Right ventricle myocardium superior (tissue), 1 donor: ENCODE measurements around the gene OR52A1. TPM values are rescaled to one million over a fixed set of nuclear protein-coding genes. Genes with fewer than 3 reads are reported as not detected.
"Not testable (repeated sequence)": the region's sequence is repeated elsewhere in the genome, so short reads cannot be mapped to it uniquely, and the experiment has no call there.

Experiments used
- ATAC-seq: fragments of 200-7000 bp; cut with Tn5 transposase; one replicate; pipeline ENCODE4 v1.9.1; 2020; ENCODE audit warnings: mild to moderate bottlenecking; ENCODE audit not compliant: poor library complexity
- DNase-seq: peaks from one replicate; pipeline ENCODE4 v3.0.0-alpha.2; 2020
- intact Hi-C: fragments of 100-400 bp; cut with DNase I; formaldehyde crosslinking; loops from one replicate; pipeline ENCODE4 v1.11.2; 2022
- long read RNA-seq: library from polyadenylated mRNA; unstranded; transcript quantifications from one replicate; pipeline ENCODE4 v2.0.0, GENCODE V29; 2021
- total RNA-seq: library from RNA; stranded (reverse); fragmentation: NEBNext Ultra II Directional; extraction: Animal tissue kit (Norgen Biotek cat#: 25700); gene quantifications from one replicate; pipeline ENCODE4 v1.2.1, GENCODE V29; 2021
- donor health status: DM: no; HTN: yes; CAD: no; lungs with severe emphysema.

Gene OR52A1
- not detected for total RNA-seq
- long read RNA-seq: 0 reads

DNA sequence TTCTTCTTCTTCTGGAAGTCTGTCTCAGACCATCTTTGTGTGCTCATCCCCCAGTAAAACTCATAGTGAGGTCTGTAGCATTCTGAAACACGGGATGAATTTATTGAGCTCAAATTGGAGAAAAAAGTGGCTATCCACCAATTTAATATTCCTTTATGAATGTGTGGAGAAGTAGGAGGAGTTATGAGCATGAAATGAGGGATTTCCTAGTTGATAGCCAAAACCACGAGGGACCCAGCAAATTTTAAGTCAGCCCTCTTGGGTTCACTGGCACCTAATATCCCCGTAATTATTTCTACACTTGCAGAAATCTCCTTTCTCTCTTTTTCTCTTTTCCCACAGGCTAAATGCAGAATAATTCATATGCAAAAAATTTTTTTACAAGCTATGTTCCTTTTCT is at the start of gene OR52A1:
Gene OR52A1, minus strand, starts transcription at position 101 of the 400 bp plus-strand sequence. CDS start 2,388 bp downstream, outside the sequence.
- intact Hi-C loops: no loop called here
- ATAC-seq (no peak), DNase-seq (no peak)

DNA sequence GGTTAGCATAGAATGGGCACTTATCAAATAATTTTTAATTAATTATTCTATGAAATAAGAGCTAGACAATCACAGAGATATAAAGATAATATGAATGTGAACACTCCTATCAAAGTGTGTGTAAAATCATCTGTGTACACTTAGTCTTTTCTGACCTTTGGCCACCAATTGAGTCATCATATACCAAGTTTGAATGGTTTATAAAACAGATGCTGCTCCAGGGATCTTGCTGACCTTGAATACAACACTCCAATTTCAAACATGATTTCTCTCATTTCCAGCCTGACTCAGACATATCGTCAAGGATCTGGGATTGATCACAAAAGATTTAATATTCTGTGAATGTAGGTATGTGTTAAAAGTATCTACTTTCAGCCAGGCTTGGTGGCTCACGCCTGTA is 48.8 kb upstream of the OR52A1 start:
- intact Hi-C loops: no loop called here
- ATAC-seq (no peak), DNase-seq (no peak)

DNA sequence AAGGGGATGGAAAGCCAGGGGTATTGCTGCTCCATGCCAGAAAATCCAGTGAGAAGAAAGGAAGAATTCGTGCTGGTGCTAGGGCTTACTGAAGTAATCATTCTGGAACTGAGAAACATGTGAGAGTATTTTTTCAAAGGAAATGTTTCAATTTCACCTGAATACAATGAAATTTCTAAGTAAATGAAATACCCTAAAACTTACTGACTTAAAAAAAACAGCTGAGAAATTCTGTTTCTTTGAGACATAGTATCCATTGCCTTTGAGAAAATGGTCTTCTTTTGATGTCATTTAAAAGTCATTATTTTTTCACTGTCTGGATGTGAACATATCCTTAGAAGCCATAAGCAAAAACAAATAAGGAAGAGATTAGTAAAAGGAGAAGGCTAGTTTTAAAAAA is 46.0 kb upstream of the OR52A1 start, which contains the start of gene OR51V1:
Gene OR51V1, minus strand, starts transcription at position 101 of the 400 bp plus-strand sequence. Its CDS starts 0 bp downstream, at position 101.
- no peak for DNase-seq
- no peak for ATAC-seq
- intact Hi-C loops: no loop called here

GRCh38 chr11:5198285-5198684 is 43.7 kb upstream of the OR52A1 start:
- intact Hi-C loops: no loop called here
- no peak for DNase-seq
- ATAC-seq: no peak

DNA sequence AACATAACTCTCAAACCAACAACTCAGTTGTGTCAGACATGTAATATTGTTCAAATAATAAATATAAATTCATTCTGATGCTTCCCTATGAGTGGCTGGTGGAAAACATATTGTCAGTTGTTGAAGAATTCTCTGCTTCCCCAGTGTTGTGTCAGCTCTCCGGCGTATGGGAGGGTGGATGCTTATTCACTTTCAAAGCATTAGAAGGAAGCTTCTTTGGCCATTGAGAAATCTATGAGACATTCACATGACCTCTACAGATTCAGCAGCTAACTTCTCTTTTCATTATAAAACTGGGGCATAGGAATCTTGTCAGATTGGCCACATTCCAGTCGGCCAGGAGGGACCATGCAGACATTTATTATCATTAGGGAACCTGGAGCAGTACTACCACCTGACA is 43.0 kb upstream of the OR52A1 start:
- ATAC-seq: no peak
- intact Hi-C loops: no loop called here
- DNase-seq: no peak

GRCh38 chr11:5196731-5197130 is 42.2 kb upstream of the OR52A1 start:
- intact Hi-C loops: no loop called here
- ATAC-seq (no peak), DNase-seq (no peak)

DNA sequence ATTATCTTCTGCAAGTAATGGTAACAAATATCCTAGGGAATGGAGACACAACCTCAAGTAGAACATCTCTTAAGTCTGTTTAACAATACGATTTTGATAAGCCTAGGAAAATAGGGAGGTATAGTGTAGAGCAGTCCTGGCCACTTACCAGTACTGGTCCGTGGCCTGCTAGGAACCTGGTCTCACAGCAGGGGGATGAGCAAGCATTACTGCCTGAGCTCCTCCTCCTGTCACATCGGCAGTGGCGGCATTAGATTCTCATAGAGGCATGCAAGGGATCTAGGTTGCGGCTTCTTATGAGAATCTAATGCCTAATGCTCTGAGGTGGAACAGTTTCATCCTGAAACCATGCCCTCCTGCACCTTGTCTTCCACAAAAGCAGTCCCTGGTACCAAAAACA is 41.5 kb upstream of the OR52A1 start:
- intact Hi-C loops: no loop called here
- no peak for ATAC-seq
- no peak for DNase-seq

- ATAC-seq (no peak), DNase-seq (no peak)
- intact Hi-C loops: no loop called here
Observed at GRCh38 chr11:5192738-5193137, 38.2 kb upstream of the OR52A1 start.

- intact Hi-C loops: no loop called here
- ATAC-seq: no peak
- no peak for DNase-seq
Observed at GRCh38 chr11:5188201-5188600, 33.6 kb upstream of the OR52A1 start.

DNA sequence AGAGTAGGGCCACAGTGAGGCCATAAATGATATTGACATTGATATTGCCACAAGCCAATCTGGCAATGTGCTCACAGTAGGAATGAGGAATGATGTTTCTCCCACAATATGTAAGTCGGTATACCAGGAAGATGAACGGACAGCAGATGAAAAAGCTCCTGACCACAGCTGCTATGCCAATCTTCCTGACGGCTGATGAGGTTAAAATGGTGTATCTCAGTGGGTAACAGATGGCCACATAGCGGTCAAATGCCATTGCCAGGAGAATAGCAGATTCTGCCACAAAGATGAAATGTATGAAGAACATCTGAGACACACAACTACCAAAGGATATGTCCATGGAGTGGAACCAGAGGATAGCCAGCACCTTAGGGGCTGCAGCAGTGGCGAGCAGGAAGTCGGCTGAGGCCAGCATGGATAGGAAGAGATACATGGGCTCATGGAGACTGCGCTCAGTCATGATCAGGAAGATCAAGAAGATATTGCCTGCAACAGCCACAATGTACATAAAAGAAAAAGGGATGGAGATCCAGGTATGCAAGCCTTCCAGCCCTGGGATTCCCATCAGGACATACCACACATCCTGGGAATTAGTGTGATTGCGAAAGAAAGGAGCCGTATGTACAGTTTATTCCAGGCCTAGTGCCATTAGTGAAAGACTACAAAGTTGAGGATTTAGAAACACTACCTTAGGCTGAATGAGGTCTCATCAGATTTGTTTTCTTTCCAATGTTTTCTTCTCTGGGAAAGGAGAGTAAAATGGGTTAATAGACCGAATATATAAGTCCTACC is 23.7 kb upstream of the OR52A1 start:
- intact Hi-C loops: no loop called here
- no peak for DNase-seq
- no peak for ATAC-seq

DNA sequence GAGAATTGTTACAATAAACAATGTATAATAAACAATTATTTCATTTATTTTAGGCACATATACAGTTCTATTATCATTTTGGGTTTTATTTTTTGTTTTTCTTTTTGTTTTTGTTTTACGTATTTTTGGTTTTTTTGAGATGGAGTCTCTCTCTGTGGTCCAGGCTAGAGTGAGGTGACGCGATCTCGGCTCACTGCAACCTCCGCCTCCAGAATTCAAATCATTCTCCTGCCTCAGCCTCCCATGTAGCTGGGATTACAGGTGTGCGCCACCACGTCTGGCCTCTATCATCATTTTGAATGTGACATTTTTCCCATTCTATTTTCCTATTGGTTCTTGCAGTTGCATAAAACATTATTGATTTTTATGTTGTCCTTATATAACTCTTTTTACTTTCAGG is 20.4 kb upstream of the OR52A1 start:
- DNase-seq (no peak), ATAC-seq (no peak)
- intact Hi-C loops: no loop called here

GRCh38 chr11:5171856-5172255 is 17.3 kb upstream of the OR52A1 start:
- ATAC-seq (no peak), DNase-seq (no peak)
- intact Hi-C loops: no loop called here

- DNase-seq, intact Hi-C loops, ATAC-seq: not testable (repeated sequence)
Observed at GRCh38 chr11:5165898-5166297, 11.3 kb upstream of the OR52A1 start.

- DNase-seq, ATAC-seq, intact Hi-C loops: not testable (repeated sequence)
Observed at GRCh38 chr11:5164807-5165206, 10.2 kb upstream of the OR52A1 start.

- ATAC-seq, intact Hi-C loops, DNase-seq: not testable (repeated sequence)
Observed at GRCh38 chr11:5161045-5161444, 6.5 kb upstream of the OR52A1 start.

DNA sequence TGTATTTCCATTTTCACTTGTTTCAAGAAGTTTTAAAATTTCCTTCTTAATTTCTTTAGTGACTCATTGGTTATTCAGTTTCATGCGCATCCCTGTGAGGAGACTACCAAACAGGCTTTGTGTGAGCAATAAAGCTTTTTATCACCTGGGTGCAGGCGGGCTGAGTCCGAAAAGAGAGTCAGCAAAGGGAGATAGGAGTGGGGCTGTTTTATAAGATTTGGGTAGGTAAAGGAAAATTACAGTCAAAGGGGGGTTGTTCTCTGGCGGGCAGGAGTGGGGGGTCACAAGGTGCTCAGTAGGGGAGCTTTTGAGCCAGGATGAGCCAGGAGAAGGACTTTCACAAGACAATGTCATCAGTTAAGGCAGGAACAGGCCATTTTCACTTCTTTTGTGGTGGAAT is 5.7 kb upstream of the OR52A1 start:
- DNase-seq, intact Hi-C loops, ATAC-seq: not testable (repeated sequence)

GRCh38 chr11:5159806-5160205 is 5.2 kb upstream of the OR52A1 start:
- no peak for ATAC-seq
- intact Hi-C loops: no loop called here
- DNase-seq: no peak

GRCh38 chr11:5153574-5154431 is 754 bp downstream of the OR52A1 start:
- no peak for DNase-seq
- ATAC-seq: no peak
- intact Hi-C loops: no loop called here

GRCh38 chr11:5151713-5152153 is 2.8 kb downstream of the OR52A1 start:
- no peak for ATAC-seq

GRCh38 chr11:5144206-5144605 is 10.4 kb downstream of the OR52A1 start:
- intact Hi-C loops, ATAC-seq, DNase-seq: not testable (repeated sequence)

More at GRCh38 chr11:5151713-5152153, 2.8 kb downstream of the OR52A1 start:
- intact Hi-C loops: no loop called here
- no peak for DNase-seq
